CD4-positive, alpha-beta T cell (primary cell): ENCODE measurements around the gene QRSL1. TPM values are rescaled to one million over a fixed set of nuclear protein-coding genes. Genes with fewer than 3 reads are reported as not detected.
"Not testable (repeated sequence)": the region's sequence is repeated elsewhere in the genome, so short reads cannot be mapped to it uniquely, and the experiment has no call there.

Experiments used
- ATAC-seq: fragments of 200-7000 bp; cut with Tn5 transposase; one replicate; pipeline ENCODE4 v1.10.0; 2022; ENCODE audit warnings: mild to moderate bottlenecking; ENCODE audit not compliant: poor library complexity
- CTCF ChIA-PET: fragments of 350-600 bp; sonication (Branson Sonifier 250); formaldehyde crosslinking; loops from one replicate; lab custom pipeline; 2021; ENCODE audit warnings: antibody characterized with exemption, inconsistent platforms; lab: Charles Lee
- POLR2A ChIA-PET: fragments of 350-600 bp; sonication (Branson Sonifier 250); formaldehyde crosslinking; loops from one replicate; lab custom pipeline; 2021; ENCODE audit warnings: antibody characterized with exemption, inconsistent platforms; lab: Charles Lee
- DNase-seq, 14 experiments: peaks; one replicate each; pipeline ENCODE4 v3.0.0-alpha.2; 2013 to 2020; ENCODE audit warnings: mixed read lengths in 2 of 14
- H3K27ac ChIP-seq, 2 donors: one replicate each; pipeline versions ENCODE4 v1.5.1 to v1.7.0; 2013; ENCODE audit warnings: low read length in 2 of 2, low read depth in 1 of 2, mild to moderate bottlenecking in 1 of 2
- H3K27me3 ChIP-seq, 2 experiments: 1 replicate in 1 of 2; 2 replicates in 1 of 2; pipeline versions ENCODE4 v1.6.1 to v1.7.0; 2013; ENCODE audit warnings: low read length in 2 of 2, control low read depth in 1 of 2, mild to moderate bottlenecking in 1 of 2, moderate library complexity in 1 of 2; ENCODE audit not compliant: insufficient read depth in 2 of 2, control insufficient read depth in 1 of 2
- H3K36me3 ChIP-seq: one replicate; pipeline ENCODE4 v1.6.1; 2013; ENCODE audit warnings: low read length, control low read depth; ENCODE audit not compliant: insufficient read depth
- H3K4me1 ChIP-seq: one replicate; pipeline ENCODE4 v1.6.1; 2013; ENCODE audit warnings: low read length, control low read depth; ENCODE audit not compliant: insufficient read depth
- H3K4me3 ChIP-seq: one replicate; pipeline ENCODE4 v1.5.1; 2013; ENCODE audit warnings: mild to moderate bottlenecking, low read length, moderate library complexity
- H3K9me3 ChIP-seq, 2 experiments: 1 replicate in 1 of 2; 2 replicates in 1 of 2; pipeline versions ENCODE4 v1.6.1 to v1.7.0; 2013; ENCODE audit warnings: low read length in 2 of 2, mild to moderate bottlenecking in 2 of 2, control low read depth in 1 of 2, moderate library complexity in 1 of 2; ENCODE audit not compliant: control insufficient read depth in 1 of 2, insufficient read depth in 1 of 2
- H3K27ac Mint-ChIP-seq: one replicate; pipeline ENCODE4 v1.8.0; 2020; ENCODE audit warnings: mixed read lengths
- H3K27me3 Mint-ChIP-seq: one replicate; pipeline ENCODE4 v1.8.0; 2021; ENCODE audit warnings: mixed read lengths
- H3K36me3 Mint-ChIP-seq: one replicate; pipeline ENCODE4 v1.8.0; 2021; ENCODE audit warnings: low read depth, mixed read lengths
- H3K4me1 Mint-ChIP-seq: one replicate; pipeline ENCODE4 v1.8.0; 2021; ENCODE audit warnings: low read depth, mixed read lengths
- H3K4me3 Mint-ChIP-seq: one replicate; pipeline ENCODE4 v1.8.0; 2020; ENCODE audit warnings: mild to moderate bottlenecking, mixed read lengths
- H3K9me3 Mint-ChIP-seq: one replicate; pipeline ENCODE4 v1.8.0; 2020; ENCODE audit warnings: mixed read lengths
- CTCF ChIP-seq: fragments of 200-600 bp; IDR thresholded peaks from one replicate; pipeline ENCODE4 v1.8.0; 2022; ENCODE audit warnings: antibody characterized with exemption, mild to moderate bottlenecking
- intact Hi-C, 2 experiments: fragments of 100-400 bp; cut with DNase I in 1 of 2; cut with micrococcal nuclease in 1 of 2; formaldehyde crosslinking; loops; one replicate each; pipeline versions ENCODE4 v1.15.1 to v1.9.0; 2023 to 2025; cut with DNase I, micrococcal nuclease
- total RNA-seq, 174 experiments: library from RNA in 2 of 174; stranded (reverse) in 2 of 174; gene quantifications; one replicate each; pipeline ENCODE4 v1.2.3 and lab custom pipeline; 2021 to 2026

The QRSL1 gene
- total RNA-seq, 2 experiments from 2014 or later: 7.3 to 9.3 TPM

DNA sequence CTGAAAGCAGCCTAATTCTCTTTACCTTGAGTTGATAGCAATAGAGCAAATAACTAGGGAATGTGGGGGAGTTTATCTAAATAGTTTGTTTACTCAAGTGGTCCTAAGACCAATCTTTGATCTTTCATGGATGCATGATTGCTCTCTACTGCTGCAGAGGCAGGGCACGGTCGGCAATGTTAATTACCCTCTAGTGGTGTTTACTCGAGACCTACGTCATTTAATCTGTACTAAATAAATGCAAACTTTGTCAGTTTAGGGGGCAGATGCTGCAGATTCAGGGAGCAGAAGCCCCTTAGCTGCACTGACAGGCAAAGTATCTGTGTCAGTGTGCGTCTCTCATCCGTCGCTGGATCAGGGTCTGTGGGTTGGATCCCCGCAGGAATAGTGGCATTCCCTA is 7.0 kb upstream of the QRSL1 start:
- no peaks in the 10 kb centered on the region for H3K9me3 Mint-ChIP-seq
- H3K4me1 ChIP-seq: no peaks in the 10 kb centered on the region
- H3K4me3 ChIP-seq: no peak overlapping the region
- H3K27me3 Mint-ChIP-seq: no peaks in the 10 kb centered on the region
- H3K36me3 ChIP-seq: peaks cover 7% of the 10 kb centered on the region
- peaks cover 37% of the 10 kb centered on the region for H3K36me3 Mint-ChIP-seq
- H3K27me3 ChIP-seq: no peaks in the 10 kb centered on the region
- POLR2A ChIA-PET: no interaction called here
- TF ChIP-seq CTCF: no peak
- H3K4me1 Mint-ChIP-seq: no peaks in the 10 kb centered on the region
- ATAC-seq (no peak), DNase-seq (no peak)
- no peak overlapping the region for H3K27ac Mint-ChIP-seq
- CTCF ChIA-PET: interaction anchor here (1.4 to 2.1 kb wide), 2 partner anchors 14 to 56 kb away, joined by 3 to 7 read pairs; no protein-coding TSS in a partner anchor
- H3K4me3 Mint-ChIP-seq: no peak overlapping the region
- intact Hi-C loops: loop anchor here (10.0 kb wide), 3 partner anchors 98 to 1672 kb away; partner anchors contain the start of genes AFG1L (in 1 of the 2) and PREP (in 1 of the 2)
- no peaks in the 10 kb centered on the region for H3K9me3 ChIP-seq
- no peak overlapping the region for H3K27ac ChIP-seq

GRCh38 chr6:106623039-106623438 is 6.3 kb upstream of the QRSL1 start:
- no peaks in the 10 kb centered on the region for H3K27me3 ChIP-seq
- Mint-ChIP-seq H3K4me1 (no peaks in the 10 kb centered on the region), H3K4me3 (peak overlapping the region; percentile 3), H3K27me3 (no peaks in the 10 kb centered on the region), H3K27ac (no peak overlapping the region), H3K9me3 (no peaks in the 10 kb centered on the region), H3K36me3 (peaks cover 36% of the 10 kb centered on the region)
- ChIA-PET POLR2A (no interaction called here), CTCF (no interaction called here)
- H3K4me1 ChIP-seq: peaks cover 2% of the 10 kb centered on the region
- no peak for DNase-seq
- H3K27ac ChIP-seq: no peak overlapping the region
- no peak overlapping the region for H3K4me3 ChIP-seq
- no peak for TF ChIP-seq CTCF
- intact Hi-C loops: loop anchor here (10.0 kb wide), 3 partner anchors 98 to 1672 kb away; partner anchors contain the start of genes AFG1L (in 1 of the 2) and PREP (in 1 of the 2)
- no peak for ATAC-seq
- peaks cover 7% of the 10 kb centered on the region for H3K36me3 ChIP-seq
- H3K9me3 ChIP-seq: no peaks in the 10 kb centered on the region

- Mint-ChIP-seq H3K27me3 (no peaks in the 10 kb centered on the region), H3K36me3 (peaks cover 34% of the 10 kb centered on the region), H3K27ac (no peak overlapping the region), H3K4me3 (no peak overlapping the region), H3K9me3 (no peaks in the 10 kb centered on the region), H3K4me1 (peaks cover 23% of the 10 kb centered on the region)
- Histone ChIP-seq H3K4me1 (peaks cover 15% of the 10 kb centered on the region), H3K27me3 (no peaks in the 10 kb centered on the region), H3K27ac (no peak overlapping the region), H3K9me3 (no peaks in the 10 kb centered on the region), H3K4me3 (no peak overlapping the region), H3K36me3 (peaks cover 3% of the 10 kb centered on the region)
- ChIA-PET CTCF (interaction anchor here (0.6 to 1.3 kb wide), 2 partner anchors 16 to 87 kb away, joined by 3 to 5 read pairs; no protein-coding TSS in a partner anchor), POLR2A (no interaction called here)
- ATAC-seq (no peak), DNase-seq (no peak)
- intact Hi-C loops: loop anchor here (5.0 to 10.0 kb wide), 6 partner anchors 102 to 1668 kb away; partner anchors contain the start of genes AFG1L (in 1 of the 2), ATG5 (in 1 of the 2), MTRES1 (in 1 of the 2) and PREP (in 1 of the 2)
- TF ChIP-seq CTCF: no peak
Observed at GRCh38 chr6:106626485-106626884, 2.9 kb upstream of the QRSL1 start.

DNA sequence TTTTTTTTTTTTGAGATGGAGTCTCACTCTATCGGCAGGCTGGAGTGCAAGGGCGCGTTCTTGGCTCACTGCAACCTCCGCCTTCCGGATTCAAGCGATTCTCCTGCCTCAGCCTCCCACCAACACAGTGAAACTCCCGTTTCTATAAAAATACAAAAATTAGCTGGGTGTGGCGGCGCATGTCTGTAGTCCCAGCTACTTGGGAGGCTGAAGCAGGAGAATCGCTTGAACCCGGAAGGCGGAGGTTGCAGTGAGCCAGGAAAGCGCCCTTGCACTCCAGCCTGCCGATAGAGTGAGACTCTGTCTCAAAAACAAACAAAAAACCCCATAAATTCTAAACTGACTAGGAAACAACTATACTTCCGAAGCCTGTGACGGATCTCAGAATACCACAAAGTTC is 1.6 kb upstream of the QRSL1 start:
- peaks cover 33% of the 10 kb centered on the region for H3K4me1 Mint-ChIP-seq
- intact Hi-C loops: loop anchor here (5.0 to 10.0 kb wide), 6 partner anchors 103 to 1667 kb away; partner anchors contain the start of genes AFG1L (in 1 of the 2), ATG5 (in 1 of the 2), MTRES1 (in 1 of the 2) and PREP (in 1 of the 2)

More for the DNA sequence above, 1.6 kb upstream of the QRSL1 start:
- H3K27me3 Mint-ChIP-seq, ATAC-seq, H3K9me3 ChIP-seq, H3K27me3 ChIP-seq, CTCF ChIA-PET, DNase-seq, H3K9me3 Mint-ChIP-seq, H3K27ac ChIP-seq, H3K4me3 ChIP-seq, H3K36me3 ChIP-seq, POLR2A ChIA-PET, H3K27ac Mint-ChIP-seq: not testable (repeated sequence)
- H3K4me3 Mint-ChIP-seq: peak overlapping the region; percentile 56
- peaks cover 15% of the 10 kb centered on the region for H3K4me1 ChIP-seq
- peaks cover 22% of the 10 kb centered on the region for H3K36me3 Mint-ChIP-seq
